ENCODE measurements around the gene P4HA2. TPM values are rescaled to one million over a fixed set of nuclear protein-coding genes. Genes with fewer than 3 reads are reported as not detected.

P4HA2 gene
- total and polyA plus RNA-seq, 2 donors from 2014 or later = 32.5 to 54.1 TPM

- Histone ChIP-seq H3K4me3 (ENCODE audit: low read length in 3 of 3) (no peak overlapping the region), H3K4me1 (ENCODE audit: control insufficient read depth in 2 of 3, insufficient read depth in 2 of 3, low read depth in 1 of 3, low read length in 3 of 3) (peaks cover 0 to 6% (median 4%) of the 10 kb centered on the region in 3 donors), H3K9me3 (ENCODE audit: control insufficient read depth in 2 of 3, insufficient read depth in 1 of 3, low read length in 3 of 3) (no peaks in the 10 kb centered on the region), H3K27me3 (ENCODE audit: control insufficient read depth, insufficient read depth, low read length) (no peaks in the 10 kb centered on the region), H3K36me3 (ENCODE audit: control insufficient read depth in 2 of 3, insufficient read depth in 3 of 3, low read length in 3 of 3) (no peaks in the 10 kb centered on the region), H3K27ac (ENCODE audit: low read depth in 2 of 2, low read length in 2 of 2) (no peak overlapping the region), H3K9ac (ENCODE audit: low read length in 3 of 3) (no peak overlapping the region)
- no peak for TF ChIP-seq CTCF (IDR thresholded peaks at IDR 0.05; ENCODE audit: borderline replicate concordance, extremely low read depth, insufficient read depth)
- intact Hi-C loops (cut with DNase I) = no loop called here
- DNase-seq = peak in 1 of 5 donors; percentile 22
- FAIRE-seq = no peak
Observed at GRCh38 chr5:132238901-132239500, 11.3 kb upstream of the P4HA2 start.

GRCh38 chr5:132238169-132238744 is 10.6 kb upstream of the P4HA2 start:
- no peaks in the 10 kb centered on the region for H3K27me3 ChIP-seq (ENCODE audit: control insufficient read depth, insufficient read depth, low read length)
- H3K36me3 ChIP-seq (ENCODE audit: control insufficient read depth in 2 of 3, insufficient read depth in 3 of 3, low read length in 3 of 3) = no peaks in the 10 kb centered on the region
- H3K4me1 ChIP-seq (ENCODE audit: control insufficient read depth in 2 of 3, insufficient read depth in 2 of 3, low read depth in 1 of 3, low read length in 3 of 3) = peaks cover 0 to 6% (median 4%) of the 10 kb centered on the region in 3 donors
- no peak overlapping the region for H3K9ac ChIP-seq (ENCODE audit: low read length in 3 of 3)
- peak; percentile 70 for TF ChIP-seq CTCF (IDR thresholded peaks at IDR 0.05; ENCODE audit: borderline replicate concordance, extremely low read depth, insufficient read depth)
- peak in 4 of 5 donors; percentile 64 to 78 (median 72) for DNase-seq
- no peak for FAIRE-seq
- H3K27ac ChIP-seq (ENCODE audit: low read depth in 2 of 2, low read length in 2 of 2) = no peak overlapping the region
- H3K4me3 ChIP-seq (ENCODE audit: low read length in 3 of 3) = no peak overlapping the region
- intact Hi-C loops (cut with DNase I) = no loop called here
- no peaks in the 10 kb centered on the region for H3K9me3 ChIP-seq (ENCODE audit: control insufficient read depth in 2 of 3, insufficient read depth in 1 of 3, low read length in 3 of 3)

GRCh38 chr5:132237670-132238069 is 10.0 kb upstream of the P4HA2 start:
- no peak for FAIRE-seq
- no peaks in the 10 kb centered on the region for H3K36me3 ChIP-seq (ENCODE audit: control insufficient read depth in 2 of 3, insufficient read depth in 3 of 3, low read length in 3 of 3)
- H3K4me1 ChIP-seq (ENCODE audit: control insufficient read depth in 2 of 3, insufficient read depth in 2 of 3, low read depth in 1 of 3, low read length in 3 of 3) = peaks cover 0 to 6% (median 4%) of the 10 kb centered on the region in 3 donors
- H3K27me3 ChIP-seq (ENCODE audit: control insufficient read depth, insufficient read depth, low read length) = no peaks in the 10 kb centered on the region
- intact Hi-C loops (cut with DNase I) = no loop called here
- DNase-seq = no peak
- no peak overlapping the region for H3K27ac ChIP-seq (ENCODE audit: low read depth in 2 of 2, low read length in 2 of 2)
- no peaks in the 10 kb centered on the region for H3K9me3 ChIP-seq (ENCODE audit: control insufficient read depth in 2 of 3, insufficient read depth in 1 of 3, low read length in 3 of 3)
- H3K9ac ChIP-seq (ENCODE audit: low read length in 3 of 3) = no peak overlapping the region
- no peak overlapping the region for H3K4me3 ChIP-seq (ENCODE audit: low read length in 3 of 3)
- TF ChIP-seq CTCF (IDR thresholded peaks at IDR 0.05; ENCODE audit: borderline replicate concordance, extremely low read depth, insufficient read depth) = no peak

Data from kidney (tissue), 14 donors.